OCI-LY1 (cell line): ENCODE data around the gene GDF7.

Source experiments
- EZH2 ChIP-seq: fragments of 200-600 bp; sonication (generic), shearing (Covaris generic); IDR thresholded peaks from 2 replicates; pipeline ENCODE4 v1.8.0; 2017; ENCODE audit warnings: borderline replicate concordance, mixed run types, mild to moderate bottlenecking, antibody characterized with exemption, low read length, moderate library complexity, mixed read lengths
- TF ChIP-seq, protein P1 (sequence below): fragments of 200-600 bp; sonication (generic), shearing (Covaris generic); IDR thresholded peaks from 2 replicates; pipeline ENCODE4 v1.5.1; 2017; ENCODE audit warnings: mild to moderate bottlenecking, antibody characterized with exemption, low read length, moderate library complexity, mixed read lengths

GRCh38 chr2:20647738-20648137 is 19.2 kb upstream of the GDF7 start:
- TF ChIP-seq, protein P1, sequence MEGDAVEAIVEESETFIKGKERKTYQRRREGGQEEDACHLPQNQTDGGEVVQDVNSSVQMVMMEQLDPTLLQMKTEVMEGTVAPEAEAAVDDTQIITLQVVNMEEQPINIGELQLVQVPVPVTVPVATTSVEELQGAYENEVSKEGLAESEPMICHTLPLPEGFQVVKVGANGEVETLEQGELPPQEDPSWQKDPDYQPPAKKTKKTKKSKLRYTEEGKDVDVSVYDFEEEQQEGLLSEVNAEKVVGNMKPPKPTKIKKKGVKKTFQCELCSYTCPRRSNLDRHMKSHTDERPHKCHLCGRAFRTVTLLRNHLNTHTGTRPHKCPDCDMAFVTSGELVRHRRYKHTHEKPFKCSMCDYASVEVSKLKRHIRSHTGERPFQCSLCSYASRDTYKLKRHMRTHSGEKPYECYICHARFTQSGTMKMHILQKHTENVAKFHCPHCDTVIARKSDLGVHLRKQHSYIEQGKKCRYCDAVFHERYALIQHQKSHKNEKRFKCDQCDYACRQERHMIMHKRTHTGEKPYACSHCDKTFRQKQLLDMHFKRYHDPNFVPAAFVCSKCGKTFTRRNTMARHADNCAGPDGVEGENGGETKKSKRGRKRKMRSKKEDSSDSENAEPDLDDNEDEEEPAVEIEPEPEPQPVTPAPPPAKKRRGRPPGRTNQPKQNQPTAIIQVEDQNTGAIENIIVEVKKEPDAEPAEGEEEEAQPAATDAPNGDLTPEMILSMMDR = no peak
- no peak for TF ChIP-seq EZH2
